ENCODE measurements around the gene LYRM2.

GRCh38 chr6:89597372-89597771, 41.2 kb downstream of the LYRM2 start:
- no peak for TF ChIP-seq YY1 (IDR thresholded peaks at IDR 0.05; ENCODE audit: insufficient read depth, insufficient read length)
- TF ChIP-seq SUZ12 (IDR thresholded peaks at IDR 0.05; ENCODE audit: extremely low read depth, insufficient read depth, insufficient read length): no peak
- TF ChIP-seq ZNF274 (IDR thresholded peaks at IDR 0.05; ENCODE audit: low read depth, low read length): no peak
